T follicular helper cell (primary cell): ENCODE results near the gene TRAPPC2.
"Not testable (repeated sequence)": the region's sequence is repeated elsewhere in the genome, so short reads cannot be mapped to it uniquely, and the experiment has no call there.

Experiments used
- DNase-seq: peaks from one replicate; pipeline ENCODE4 v3.0.0-alpha.2; 2020; ENCODE audit warnings: low read depth

TRAPPC2 gene

DNA sequence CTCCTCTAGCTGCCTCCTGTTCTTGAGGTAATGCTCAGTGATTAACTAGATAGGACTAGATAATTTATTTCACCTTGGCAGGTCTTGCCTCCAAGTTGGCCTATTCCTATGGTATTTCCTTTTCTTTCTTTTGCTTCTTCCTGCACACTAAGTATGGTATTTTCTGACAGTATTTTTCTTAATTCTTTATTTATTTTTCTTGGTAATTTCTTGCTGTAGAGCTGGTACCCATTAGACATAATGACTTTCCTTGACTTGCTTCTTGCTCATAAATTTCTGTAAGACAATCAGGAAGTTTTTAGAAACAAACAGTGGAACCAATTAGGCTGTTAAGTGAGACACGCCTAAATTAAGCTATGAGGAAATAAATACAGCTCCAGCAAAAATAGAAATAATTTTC is 36.0 kb downstream of the TRAPPC2 start:
- DNase-seq: no peak

DNA sequence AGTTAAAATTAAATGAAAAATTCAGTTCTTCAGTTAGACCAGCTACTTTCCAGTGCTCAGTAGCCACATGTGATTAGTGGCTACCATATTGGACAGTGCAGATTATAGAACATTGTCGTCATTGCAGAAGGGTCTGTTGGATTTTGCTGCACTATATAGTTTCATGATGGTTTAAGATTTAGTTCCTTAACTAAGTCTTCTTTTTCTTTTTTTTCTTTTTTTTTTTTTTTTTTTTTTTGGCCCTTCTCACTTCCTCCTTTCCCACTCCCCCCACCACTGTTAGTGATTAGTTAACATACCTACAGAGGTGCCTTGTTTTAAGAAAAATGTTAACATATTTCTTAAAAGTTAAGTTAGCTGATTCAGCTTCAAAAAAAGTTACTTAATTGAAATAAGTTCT is 36.4 kb downstream of the TRAPPC2 start:
- DNase-seq: no peak

DNA sequence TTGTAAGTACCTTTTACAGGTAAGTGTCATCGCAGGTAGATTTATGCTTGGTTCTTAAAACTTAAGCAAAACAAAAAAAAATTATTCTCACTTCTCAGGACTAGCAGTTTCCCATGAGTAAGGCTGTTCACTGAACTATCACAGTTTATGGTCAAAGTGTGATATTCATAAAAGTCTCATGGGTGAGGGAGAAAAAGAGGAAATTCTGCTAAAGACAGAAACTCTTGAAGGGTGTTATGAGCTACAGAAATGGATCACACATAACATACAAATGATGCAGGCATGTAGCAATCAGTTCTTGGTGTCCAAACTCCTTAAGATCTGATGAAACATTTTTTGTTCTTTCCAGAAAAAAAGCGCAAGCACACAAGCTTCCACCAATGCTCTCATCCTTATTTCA is 37.0 kb downstream of the TRAPPC2 start:
- no peak for DNase-seq

DNA sequence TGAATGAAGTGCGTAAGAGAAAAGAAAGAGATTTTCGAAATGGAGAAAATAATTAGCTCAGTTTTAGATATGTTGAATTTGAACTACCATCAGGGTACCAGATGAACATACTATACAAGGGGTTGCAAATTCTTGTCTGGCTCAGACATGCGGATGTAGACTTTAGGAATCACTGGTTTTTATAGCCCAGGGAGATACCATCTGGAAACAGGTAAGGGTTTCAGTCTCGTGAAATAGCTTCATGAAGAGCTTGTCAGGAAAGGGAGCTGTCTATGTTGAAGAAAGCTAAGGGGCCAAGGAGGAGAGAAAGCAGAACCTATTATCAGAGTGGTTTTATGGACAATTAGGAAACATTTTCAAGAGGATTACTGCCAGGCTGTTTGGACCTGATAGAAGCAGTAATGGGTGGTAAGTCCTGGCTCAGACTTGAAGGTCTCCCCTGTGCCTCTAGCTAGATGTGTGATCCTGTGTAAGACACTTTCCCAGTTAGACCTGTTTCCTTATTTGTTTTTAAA is 38.8 kb downstream of the TRAPPC2 start:
- DNase-seq: no peak

DNA sequence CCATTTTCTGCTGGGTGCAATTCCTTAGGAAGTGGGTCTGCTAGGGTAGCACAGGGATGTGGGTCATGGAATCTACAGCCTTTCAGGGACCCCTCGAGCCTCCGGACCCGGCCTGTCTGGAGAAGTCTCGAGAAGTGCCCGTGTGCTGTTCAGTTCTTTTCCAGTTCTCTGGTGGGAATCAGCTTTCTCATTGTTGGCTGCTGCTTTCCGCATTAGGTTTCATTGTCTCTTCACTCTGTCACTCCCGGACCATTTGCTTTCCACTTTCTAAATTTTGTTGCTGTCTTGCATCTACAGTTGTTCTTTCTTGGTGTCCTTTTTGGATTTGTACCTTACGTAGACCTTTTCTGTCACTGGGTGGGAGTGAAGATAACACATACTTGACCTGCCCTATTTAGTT is 39.4 kb downstream of the TRAPPC2 start:
- no peak for DNase-seq

DNA sequence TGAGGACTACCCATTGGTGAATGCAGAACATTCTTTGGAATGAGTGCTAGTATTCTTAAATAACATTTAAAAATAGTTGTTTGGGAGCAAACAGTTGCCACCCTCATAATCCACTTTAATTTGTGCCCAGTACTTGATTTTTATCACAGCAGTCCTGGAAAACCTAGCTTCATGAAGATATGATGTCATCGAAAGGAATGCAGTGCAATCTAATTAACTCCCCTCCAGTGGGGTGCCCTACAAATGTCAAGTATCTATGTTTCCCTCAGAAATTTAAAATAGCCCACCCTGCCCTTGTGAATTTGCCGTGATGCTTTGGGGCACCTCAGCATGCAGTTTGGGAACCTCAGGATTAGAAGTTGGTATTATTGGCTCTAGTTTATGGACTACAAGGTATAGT is 40.1 kb downstream of the TRAPPC2 start:
- no peak for DNase-seq

DNA sequence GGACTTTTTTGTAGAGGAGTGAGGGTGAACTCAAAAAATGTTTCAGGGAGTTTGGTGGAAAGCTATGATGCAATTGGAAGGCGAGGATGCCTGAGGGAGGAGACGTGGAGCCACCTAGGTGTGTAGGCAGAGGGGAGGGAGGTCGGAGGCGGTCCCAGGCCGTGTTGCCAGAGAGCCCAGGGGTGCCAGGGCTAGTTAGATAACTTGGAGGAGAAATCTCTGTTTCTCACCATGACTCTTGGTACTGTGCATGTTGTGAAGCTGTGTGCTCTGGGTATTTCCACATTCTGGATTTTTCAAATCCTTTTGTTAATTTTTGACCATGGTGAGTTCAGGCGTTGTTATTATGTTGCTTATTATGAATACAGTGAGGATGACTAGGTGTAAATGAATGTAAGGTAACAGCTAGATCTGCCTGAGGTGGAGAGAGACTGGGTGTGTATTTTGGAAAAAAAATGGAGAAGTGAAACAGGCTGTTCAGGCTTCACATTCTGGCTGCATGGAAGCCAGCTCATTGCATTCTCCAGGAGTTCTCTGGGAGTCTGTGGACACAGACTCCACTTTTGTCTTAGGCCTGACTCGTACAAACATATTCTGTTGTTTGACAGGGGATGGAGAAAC is 41.0 kb downstream of the TRAPPC2 start:
- no peak for DNase-seq

DNA sequence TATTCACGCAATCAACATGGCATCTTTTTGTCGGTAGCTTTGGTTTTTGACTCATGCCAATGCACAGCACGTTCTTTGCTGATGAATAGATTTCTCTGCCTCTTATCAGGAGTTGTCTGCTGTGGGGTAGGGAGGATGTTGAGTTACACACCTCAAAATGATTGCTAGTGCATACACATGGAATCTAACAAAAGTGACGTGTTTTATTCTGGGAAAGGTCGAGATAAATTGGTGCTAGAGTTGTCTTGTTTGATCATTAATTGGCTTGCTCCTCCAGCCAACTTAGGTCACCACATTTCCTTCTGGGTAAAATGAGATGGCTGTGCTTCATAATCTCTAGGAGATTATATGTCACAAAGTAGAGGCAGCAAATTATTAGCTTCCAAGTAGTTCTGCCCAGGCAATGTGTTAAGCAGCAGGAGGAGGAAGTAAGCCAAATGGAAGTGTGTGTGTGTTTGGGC is 41.6 kb downstream of the TRAPPC2 start:
- DNase-seq: no peak

DNA sequence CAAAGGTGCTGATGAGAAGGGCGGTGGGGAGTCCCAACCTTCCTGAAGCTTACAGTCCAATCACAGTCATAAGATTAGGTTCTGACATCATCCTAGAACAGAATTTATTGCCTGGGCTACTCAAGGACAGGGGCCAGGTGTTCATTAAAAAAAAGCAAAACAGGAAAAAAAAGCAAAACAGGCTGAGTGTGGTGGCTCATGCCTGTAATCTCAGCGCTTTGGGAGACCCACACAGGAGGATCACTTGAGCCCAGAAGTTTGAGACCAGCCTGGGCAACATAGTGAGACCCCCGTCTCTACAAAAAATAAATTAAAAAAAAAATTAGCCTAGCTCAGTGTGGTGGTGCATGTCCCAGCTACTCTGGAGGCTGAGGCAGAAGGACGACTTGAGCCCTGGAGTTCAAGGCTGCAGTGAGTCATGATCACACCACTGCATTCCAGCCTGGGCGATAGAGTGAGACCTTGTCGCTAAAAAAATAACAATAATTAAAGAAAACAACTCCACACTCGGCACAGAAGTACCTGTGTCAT is 42.5 kb downstream of the TRAPPC2 start:
- no peak for DNase-seq

DNA sequence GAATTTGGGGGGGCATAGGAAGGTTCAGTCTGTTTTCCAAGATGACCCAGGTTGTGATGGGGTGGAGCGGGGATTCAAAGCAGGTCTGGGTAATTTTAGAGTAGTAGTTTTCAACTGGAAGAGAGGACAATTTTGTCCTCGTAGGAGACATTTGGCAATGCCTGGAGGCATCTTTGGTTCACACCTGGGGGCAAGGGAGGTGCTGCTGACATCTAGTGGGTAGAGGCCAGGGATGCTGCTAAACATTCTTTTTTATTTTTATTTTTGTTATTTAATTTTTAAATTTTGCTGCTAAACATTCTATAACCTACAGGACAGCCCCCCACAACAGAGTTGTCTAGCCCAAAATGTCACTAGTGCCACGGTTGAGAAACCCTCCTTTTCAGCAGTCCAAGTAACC is 43.6 kb downstream of the TRAPPC2 start:
- no peak for DNase-seq

DNA sequence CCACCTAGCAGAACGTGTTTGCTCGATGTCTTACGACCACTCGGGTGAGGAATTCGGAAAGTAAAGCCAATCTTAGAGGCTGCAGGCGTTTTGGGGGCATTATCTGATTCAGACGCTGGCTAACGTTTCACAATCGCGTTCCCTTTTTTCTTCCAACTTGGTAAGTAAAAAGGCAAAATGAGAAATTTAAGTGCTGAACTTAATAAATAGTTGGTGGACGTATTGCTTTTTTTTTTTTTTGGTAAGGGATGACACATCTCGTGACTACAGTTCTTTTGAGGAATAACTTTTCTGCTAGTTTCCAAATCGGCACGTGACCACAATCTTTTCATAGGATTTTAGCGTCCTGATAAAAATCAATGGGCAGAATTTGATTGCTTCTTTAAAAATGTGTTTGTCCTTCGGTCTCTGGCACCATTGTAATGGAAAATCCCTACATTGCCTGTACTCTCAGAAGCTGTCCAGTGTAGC is 44.6 kb downstream of the TRAPPC2 start:
- no peak for DNase-seq

DNA sequence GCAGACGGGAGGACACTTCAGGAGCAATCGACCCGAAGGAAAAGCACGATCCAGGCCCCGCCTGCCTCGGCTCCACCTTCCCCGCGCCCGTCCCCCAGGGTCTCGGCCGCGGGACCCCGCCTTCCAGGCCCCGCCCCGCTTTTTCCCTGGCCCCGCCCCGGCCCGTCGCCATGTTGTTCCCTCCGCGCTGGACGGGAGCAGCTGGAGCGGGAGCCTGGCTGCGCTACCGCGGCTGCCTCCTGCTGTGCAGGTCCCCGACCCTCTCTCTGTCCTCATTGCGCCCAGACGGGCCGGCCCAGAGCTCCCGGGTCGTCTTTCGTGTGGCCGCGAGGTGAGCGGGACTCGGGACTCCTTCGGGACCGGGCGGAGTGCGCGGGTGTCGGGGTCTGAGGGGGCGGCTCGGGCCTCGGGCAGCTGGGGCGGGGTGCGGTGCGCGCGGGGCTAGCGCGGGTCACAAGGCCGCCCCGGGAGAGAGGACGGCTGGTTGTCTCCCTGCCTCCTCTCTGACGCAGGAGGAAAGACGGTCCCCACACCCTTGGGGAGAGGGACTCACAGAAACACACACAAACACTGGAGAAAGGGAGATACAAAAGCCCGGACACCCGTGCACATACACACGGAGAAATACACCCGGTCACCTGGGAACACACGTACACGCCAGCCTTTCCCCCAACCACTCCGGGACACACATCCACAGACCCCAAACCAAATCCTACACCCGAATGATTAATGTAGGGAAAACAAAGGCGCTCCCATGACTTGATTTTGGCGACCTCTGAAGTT is 45.3 kb downstream of the TRAPPC2 start, which contains the start of gene RAB9A:
TSS of gene RAB9A (plus strand) at position 171 of the 783 bp plus-strand sequence. CDS start 19,619 bp downstream, outside the sequence.
- DNase-seq: peak; percentile 79

DNA sequence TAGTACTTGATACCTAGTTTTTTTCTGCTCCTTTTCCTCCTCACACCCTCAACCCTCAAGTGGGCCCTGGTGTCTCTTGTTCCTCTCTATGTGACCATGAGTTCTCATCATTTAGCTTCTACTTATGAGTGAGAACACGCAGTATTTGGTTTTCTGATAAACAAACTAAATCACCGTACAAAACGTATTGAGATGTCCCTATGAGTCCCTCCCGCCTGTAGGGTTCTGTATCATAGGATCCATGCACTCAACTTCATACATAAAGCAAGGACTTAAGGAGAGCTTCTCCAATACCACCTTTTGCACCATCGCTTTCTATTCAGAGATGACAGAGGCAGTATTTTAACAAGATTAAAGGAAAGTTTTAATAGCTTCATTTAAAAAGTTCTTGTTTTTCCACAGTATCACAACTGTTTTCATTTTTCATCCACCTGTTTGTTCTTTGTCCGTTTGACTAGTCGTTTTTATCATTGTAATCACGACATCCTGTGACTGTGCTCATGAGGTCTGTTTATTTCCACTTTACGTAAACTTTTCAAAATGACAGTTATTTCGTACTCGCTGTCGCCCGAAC is 45.9 kb downstream of the TRAPPC2 start:
- no peak for DNase-seq

DNA sequence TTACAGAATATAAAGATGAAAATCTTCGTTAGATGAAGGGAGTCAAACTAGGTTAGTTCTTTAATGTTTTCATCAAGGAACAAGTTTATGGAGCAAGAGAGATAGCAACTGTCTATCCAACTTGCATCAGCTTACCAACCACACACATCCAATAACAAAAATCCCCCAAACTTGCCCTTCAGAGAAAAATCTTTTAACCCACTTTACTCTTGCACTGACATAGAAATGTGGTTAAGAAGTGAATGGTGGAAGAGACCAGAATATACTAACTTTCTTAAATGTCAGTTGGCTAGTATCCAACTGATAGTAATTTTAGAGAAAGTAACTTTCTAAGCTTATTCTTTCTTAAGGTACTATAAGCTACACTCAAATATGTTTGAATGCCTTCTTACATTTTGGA is 47.2 kb downstream of the TRAPPC2 start:
- DNase-seq: no peak

DNA sequence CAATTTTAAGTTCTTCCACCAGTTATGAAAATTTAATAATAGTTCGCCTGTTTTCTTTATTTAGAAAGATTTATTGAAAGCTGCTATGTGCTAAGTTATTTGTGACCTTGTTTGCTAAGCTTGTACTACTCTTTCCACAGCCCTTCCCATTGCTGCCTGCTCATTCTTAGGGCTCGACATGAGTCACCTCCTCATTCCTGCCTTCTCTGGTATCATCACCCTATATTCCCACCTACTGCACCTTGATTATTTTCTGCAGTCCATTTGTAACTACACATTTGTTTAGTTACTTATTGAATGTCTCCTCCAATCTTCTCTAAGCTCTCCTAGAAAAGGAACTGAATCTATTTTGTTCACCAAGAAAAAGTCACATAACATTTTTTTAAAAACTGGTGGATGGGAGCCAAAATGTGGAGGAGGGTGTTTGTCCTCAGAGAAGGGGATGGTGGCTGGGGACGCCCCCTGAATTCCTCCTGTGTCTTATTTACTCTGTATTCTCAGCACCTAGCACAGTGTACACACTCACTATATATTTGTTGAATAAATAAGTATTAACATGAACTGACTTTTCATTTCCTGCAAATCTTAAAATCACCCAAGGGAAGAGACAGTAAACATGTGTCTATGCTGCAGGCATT is 49.2 kb downstream of the TRAPPC2 start:
- DNase-seq: no peak

DNA sequence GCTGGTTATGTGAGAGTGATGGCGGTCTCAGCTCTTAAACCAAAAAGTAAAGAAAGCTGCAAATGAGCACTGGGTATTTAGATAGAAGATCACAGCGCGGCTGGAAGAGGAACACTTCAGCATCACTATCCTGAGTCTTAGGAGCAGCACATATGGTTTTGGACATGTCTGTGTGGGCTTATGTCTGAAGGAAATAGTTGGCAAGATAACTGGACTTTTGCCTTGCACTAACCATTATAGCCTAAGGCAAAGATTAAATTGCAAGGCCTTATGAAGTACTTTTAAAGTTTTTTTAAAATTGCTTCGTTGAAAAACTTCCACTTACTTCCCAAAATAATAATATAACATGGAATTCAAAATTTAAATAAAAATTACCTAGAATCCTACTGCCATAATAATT is 50.1 kb downstream of the TRAPPC2 start:
- no peak for DNase-seq

DNA sequence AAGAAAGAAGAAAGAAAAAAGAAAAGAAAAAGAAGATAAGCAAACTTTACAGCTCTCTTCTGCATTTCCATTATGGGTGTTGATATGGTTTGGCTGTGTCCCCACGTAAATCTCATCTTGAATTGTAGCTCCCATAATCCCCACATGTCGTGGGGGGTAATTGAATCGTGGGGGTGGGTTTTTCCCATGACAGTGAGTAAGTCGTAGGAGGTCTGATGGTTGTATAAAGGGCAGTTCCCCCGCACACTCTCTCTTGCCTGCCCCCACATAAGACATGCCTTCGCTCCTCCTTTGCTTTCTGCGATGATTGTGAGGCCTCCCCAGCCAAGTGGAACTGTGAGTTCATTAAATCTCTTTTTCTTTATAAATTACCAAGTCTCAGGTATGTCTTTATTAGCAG is 52.8 kb downstream of the TRAPPC2 start:
- no peak for DNase-seq

DNA sequence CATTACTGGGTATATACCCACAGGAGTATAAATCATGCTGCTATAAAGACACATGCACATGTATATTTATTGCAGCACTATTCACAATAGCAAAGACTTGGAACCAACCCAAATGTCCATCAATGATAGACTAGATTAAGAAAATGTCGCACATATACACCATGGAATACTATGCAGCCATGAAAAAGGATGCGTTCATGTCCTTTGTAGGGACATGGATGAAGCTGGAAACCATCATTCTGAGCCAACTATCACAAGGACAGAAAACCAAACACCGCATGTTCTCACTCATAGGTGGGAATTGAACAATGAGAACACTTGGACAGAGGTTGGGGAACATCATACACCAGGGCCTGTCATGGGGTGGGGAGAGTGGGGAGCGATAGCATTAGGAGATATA is 54.7 kb downstream of the TRAPPC2 start:
- DNase-seq: not testable (repeated sequence)

DNA sequence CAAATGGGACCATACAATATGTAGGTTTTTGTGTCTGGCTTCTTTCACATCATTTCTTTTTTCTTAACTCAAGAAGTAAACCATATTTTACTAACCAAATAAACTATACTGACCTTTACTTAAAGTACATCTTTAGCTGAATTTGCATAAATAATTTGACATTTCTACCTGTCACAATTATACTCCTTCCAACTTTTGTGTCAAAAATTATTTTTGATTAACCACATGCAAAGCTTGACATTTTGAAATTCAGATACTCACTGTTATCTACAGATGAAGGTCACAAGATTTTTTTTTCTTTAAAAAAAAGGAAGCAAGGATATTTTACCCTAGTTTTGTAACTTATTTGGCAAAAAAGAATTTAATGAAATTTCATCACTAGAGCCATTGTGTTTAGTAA is 57.5 kb downstream of the TRAPPC2 start:
- no peak for DNase-seq

DNA sequence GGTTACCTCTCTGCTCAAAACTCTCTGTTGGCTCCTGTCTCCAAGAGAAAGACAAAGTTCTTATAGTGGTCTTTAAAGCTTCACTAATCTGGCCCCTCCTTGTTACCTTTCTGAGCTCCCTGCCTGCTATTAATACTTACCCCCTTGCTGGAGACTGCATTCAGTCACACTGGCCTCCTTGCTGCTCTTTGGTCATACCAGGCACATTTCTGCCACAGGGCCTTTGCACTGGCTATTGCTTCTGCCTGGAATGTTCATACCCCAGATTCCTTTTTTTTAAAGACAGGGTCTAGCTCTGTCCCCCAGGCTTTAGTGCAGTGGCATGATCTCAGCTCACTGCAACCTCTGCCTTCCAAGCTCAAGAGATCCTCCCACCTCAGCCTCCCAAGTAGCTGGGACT is 61.4 kb downstream of the TRAPPC2 start:
- no peak for DNase-seq

DNA sequence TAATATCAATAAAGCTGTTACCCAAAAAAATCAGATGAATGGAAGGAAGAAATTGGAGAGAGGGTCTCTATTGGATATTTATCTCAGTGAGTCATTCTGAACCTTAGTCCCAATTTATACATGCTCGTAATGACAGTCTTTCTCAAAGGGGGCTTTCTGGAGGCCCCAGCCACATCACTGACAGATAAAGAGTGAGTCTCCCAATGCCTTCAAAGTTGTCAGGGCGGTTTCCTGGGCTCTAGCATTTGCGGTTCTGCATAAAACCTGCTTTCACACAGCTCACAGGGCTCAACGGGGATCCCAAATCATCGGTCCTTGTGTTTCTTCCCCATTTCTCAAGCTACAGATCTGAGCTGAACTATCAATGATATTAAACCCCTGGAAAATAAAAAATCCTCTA is 64.2 kb downstream of the TRAPPC2 start:
- no peak for DNase-seq

DNA sequence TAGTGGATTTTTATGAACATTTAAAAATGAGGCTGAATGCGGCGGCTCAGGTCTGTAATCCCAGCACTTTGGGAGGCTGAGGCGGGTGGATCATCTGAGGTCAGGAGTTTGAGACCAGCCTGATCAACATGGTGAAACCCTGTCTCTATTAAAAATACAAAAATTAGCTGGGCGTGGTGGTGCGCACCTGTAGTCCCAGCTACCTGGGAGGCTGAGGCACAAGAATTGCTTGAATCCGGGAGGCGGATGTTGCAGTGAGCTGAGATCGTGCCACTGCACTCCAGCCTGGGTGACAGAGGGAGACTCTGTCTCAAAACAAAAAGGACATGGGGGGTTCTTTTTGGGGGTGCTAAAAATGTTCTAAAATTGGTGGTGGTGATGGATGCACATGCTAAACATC is 64.7 kb downstream of the TRAPPC2 start:
- not testable (repeated sequence) for DNase-seq
